Ovary (tissue), 9 donors: Measurements from ENCODE around the gene SMYD1. TPM values are rescaled to one million over a fixed set of nuclear protein-coding genes. Genes with fewer than 3 reads are reported as not detected.

Experiments used
- DNase-seq, 5 donors: peaks; one replicate each; pipeline ENCODE4 v3.0.0-alpha.2; 2019 to 2020
- H3K27ac ChIP-seq, 2 donors: fragments of 200-600 bp; one replicate each; pipeline versions ENCODE4 v1.5.1 to v1.8.0; 2019 to 2022
- H3K27me3 ChIP-seq: fragments of 200-600 bp; one replicate; pipeline ENCODE4 v1.8.0; 2022
- H3K36me3 ChIP-seq: fragments of 200-600 bp; sonication (generic); one replicate; pipeline ENCODE4 v1.5.1; 2019
- H3K4me1 ChIP-seq: one replicate; pipeline ENCODE4 v1.8.1; 2013; ENCODE audit warnings: mild to moderate bottlenecking, moderate library complexity; ENCODE audit not compliant: insufficient read depth
- H3K4me3 ChIP-seq: fragments of 200-600 bp; sonication (generic); one replicate; pipeline ENCODE4 v1.5.1; 2017
- H3K9me3 ChIP-seq, 2 donors: fragments of 200-600 bp in 1 of 2; sonication (generic) in 1 of 2; one replicate each; pipeline versions ENCODE4 v1.5.1 to v1.8.1; 2013 to 2019; ENCODE audit warnings: mild to moderate bottlenecking in 1 of 2, moderate library complexity in 1 of 2
- EP300 ChIP-seq: sonication (generic); formaldehyde crosslinking; IDR thresholded peaks from one replicate; pipeline ENCODE4 v1.6.1; 2017; ENCODE audit warnings: antibody characterized with exemption
- POLR2A ChIP-seq: fragments of 450-650 bp; IDR thresholded peaks from one replicate; pipeline ENCODE4 v1.6.1; 2017; ENCODE audit warnings: antibody characterized with exemption, mild to moderate bottlenecking, moderate library complexity
- WGBS, 3 donors: extraction: QIAGEN DNeasy Blood & Tissue Kit in 1 of 3; methylation state at CpG; one replicate each; pipeline versions ENCODE4 v1.1.5 to v1.1.7; 2013 to 2017; 5-methylcytosine and 5-hydroxymethylcytosine counted together
- intact Hi-C, 4 donors: fragments of 100-400 bp; cut with DNase I; formaldehyde crosslinking; loops; one replicate each; pipeline versions ENCODE4 v1.11.0 to v1.15.1; 2022 to 2023
- polyA plus RNA-seq, 2 donors: library from polyadenylated mRNA; stranded (reverse); fragments of 200-250 nt in 1 of 2; fragments of 350-450 nt in 1 of 2; fragmentation: Illumina TruSeq in 1 of 2; extraction: RNeasy Lipid Tissue Mini Kit (QIAGEN cat#74804) in 1 of 2; gene quantifications; one replicate each; pipeline ENCODE4 v1.2.3, GENCODE V29; 2013 to 2014
- total RNA-seq, 7 donors: library from RNA; depleted of rRNA in 2 of 7; stranded (reverse); fragments of >200 nt in 2 of 7; fragmentation: NEBNext Ultra II Directional in 3 of 7; extraction: Animal tissue kit (Norgen Biotek cat#: 25700) in 3 of 7; gene quantifications; one replicate each; pipeline versions ENCODE4 v1.1.0 to v1.2.4, GENCODE V29; 2016 to 2023
- TF ChIP-seq, protein P1 (sequence below), 3 donors: fragments of 450-650 bp in 2 of 3; fragments of 200-600 bp in 1 of 3; IDR thresholded peaks; one replicate each; pipeline versions ENCODE4 v1.5.1 to v1.8.0; 2016 to 2022; ENCODE audit warnings: antibody characterized with exemption in 3 of 3, mild to moderate bottlenecking in 1 of 3
- donor health status: DM: no; HTN: no; CAD: no; lungs with moderate emphysema.
- donor health status: DM: no; HTN: no; CAD: no.
- donor health status: Bipolar disorder and iron deficiency.
- donor health status: DM: yes; HTN: yes; CAD: no.
- donor health status: DM: no; HTN: no; CAD: no.
- donor health status: DM: yes; HTN: yes; CAD: no.

Gene SMYD1
- total and polyA plus RNA-seq, 9 donors, result 0.05 to 0.10 TPM; not detected in 7

DNA sequence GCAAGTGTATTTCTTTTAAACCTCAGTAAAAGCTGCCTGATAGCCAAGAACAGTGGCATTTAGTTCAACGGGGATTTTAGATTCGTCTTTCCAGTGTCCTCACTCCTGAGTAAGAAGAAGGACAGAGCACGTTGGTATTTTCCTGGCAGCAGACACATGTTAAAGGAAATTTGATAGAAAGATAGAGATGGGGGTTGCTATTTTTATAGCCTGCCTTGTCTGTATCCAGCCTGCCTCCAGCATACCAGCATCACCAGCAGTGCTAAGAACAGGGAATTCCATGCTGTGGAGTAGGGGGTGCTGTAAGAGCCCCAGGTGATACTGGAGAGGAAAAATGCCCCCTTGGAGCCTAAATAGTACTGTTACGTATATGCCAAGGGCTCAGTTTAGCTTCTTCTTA, 1.1 kb upstream of the SMYD1 start:
- Histone ChIP-seq H3K36me3 (no peaks in the 10 kb centered on the region), H3K27me3 (no peaks in the 10 kb centered on the region), H3K4me1 (no peaks in the 10 kb centered on the region), H3K27ac (no peak overlapping the region), H3K4me3 (no peak overlapping the region), H3K9me3 (no peaks in the 10 kb centered on the region)
- WGBS, 3 donors, result 54 to 57% (median 56%) methylated on average over 4 of the region's 4 CpGs
- TF ChIP-seq, protein P1, sequence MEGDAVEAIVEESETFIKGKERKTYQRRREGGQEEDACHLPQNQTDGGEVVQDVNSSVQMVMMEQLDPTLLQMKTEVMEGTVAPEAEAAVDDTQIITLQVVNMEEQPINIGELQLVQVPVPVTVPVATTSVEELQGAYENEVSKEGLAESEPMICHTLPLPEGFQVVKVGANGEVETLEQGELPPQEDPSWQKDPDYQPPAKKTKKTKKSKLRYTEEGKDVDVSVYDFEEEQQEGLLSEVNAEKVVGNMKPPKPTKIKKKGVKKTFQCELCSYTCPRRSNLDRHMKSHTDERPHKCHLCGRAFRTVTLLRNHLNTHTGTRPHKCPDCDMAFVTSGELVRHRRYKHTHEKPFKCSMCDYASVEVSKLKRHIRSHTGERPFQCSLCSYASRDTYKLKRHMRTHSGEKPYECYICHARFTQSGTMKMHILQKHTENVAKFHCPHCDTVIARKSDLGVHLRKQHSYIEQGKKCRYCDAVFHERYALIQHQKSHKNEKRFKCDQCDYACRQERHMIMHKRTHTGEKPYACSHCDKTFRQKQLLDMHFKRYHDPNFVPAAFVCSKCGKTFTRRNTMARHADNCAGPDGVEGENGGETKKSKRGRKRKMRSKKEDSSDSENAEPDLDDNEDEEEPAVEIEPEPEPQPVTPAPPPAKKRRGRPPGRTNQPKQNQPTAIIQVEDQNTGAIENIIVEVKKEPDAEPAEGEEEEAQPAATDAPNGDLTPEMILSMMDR (IDR thresholded peaks at IDR 0.05), result no peak
- TF ChIP-seq EP300, result no peak
- TF ChIP-seq POLR2A, result no peak
- intact Hi-C loops, result loop anchor here in 2 of 4 donors (10.0 kb wide), 2 partner anchors 98 to 108 kb away; partner anchors contain the start of gene THNSL2 (in 1 of the 2)
- no peak for DNase-seq

- Histone ChIP-seq H3K27ac (no peak overlapping the region), H3K4me1 (no peaks in the 10 kb centered on the region), H3K27me3 (no peaks in the 10 kb centered on the region), H3K9me3 (no peaks in the 10 kb centered on the region), H3K36me3 (no peaks in the 10 kb centered on the region), H3K4me3 (no peak overlapping the region)
- intact Hi-C loops, result loop anchor here in 2 of 4 donors (10.0 kb wide), 2 partner anchors 98 to 108 kb away; partner anchors contain the start of gene THNSL2 (in 1 of the 2)
- no peak for DNase-seq
- 73 to 82% (median 80%) methylated on average over 5 of the region's 5 CpGs for WGBS, 3 donors
- TF ChIP-seq EP300 (no peak), POLR2A (no peak)
- TF ChIP-seq, protein P1 (IDR thresholded peaks at IDR 0.05), result no peak
Measured at GRCh38 chr2:88067189-88067588, 436 bp upstream of the SMYD1 start.

DNA sequence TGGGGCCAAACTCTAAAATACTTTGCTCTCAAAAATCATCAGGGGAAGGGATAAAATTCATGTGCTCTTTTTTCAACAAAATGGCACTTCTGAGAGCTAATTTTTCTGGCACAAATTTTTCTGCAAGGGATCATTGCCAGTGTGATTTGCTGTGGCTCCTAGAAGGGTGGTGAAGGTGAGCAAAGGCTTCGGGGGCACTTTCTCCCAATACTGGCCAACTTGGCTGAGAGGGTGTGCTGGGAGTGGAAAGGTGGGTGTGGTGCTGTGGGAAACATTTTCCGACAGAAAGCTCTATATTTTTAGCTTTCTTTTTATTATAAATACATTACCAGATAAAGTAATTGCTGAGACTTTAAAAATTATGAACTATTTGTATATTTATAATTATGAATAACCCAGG, 419 bp downstream of the SMYD1 start:
- Histone ChIP-seq H3K4me3 (no peak overlapping the region), H3K36me3 (no peaks in the 10 kb centered on the region), H3K9me3 (no peaks in the 10 kb centered on the region), H3K27me3 (no peaks in the 10 kb centered on the region), H3K4me1 (no peaks in the 10 kb centered on the region), H3K27ac (no peak overlapping the region)
- TF ChIP-seq EP300 (no peak), POLR2A (no peak)
- TF ChIP-seq, protein P1 (IDR thresholded peaks at IDR 0.05), result no peak
- DNase-seq, result no peak
- 51 to 56% (median 52%) methylated on average over 2 of the region's 2 CpGs for WGBS, 3 donors
- intact Hi-C loops, result loop anchor here in 2 of 4 donors (10.0 kb wide), 2 partner anchors 97 to 107 kb away; partner anchors contain the start of gene THNSL2 (in 1 of the 2)

GRCh38 chr2:88069117-88069516, 1.5 kb downstream of the SMYD1 start:
- H3K4me1 ChIP-seq, result no peaks in the 10 kb centered on the region
- no peak for DNase-seq
- H3K27me3 ChIP-seq, result no peaks in the 10 kb centered on the region
- H3K4me3 ChIP-seq, result no peak overlapping the region
- H3K27ac ChIP-seq, result no peak overlapping the region
- intact Hi-C loops, result loop anchor here in 2 of 4 donors (10.0 kb wide), 2 partner anchors 96 to 106 kb away; partner anchors contain the start of gene THNSL2 (in 1 of the 2)
- H3K9me3 ChIP-seq, result no peaks in the 10 kb centered on the region
- no peak for TF ChIP-seq POLR2A
- TF ChIP-seq, protein P1 (IDR thresholded peaks at IDR 0.05), result no peak
- no peak for TF ChIP-seq EP300
- H3K36me3 ChIP-seq, result no peaks in the 10 kb centered on the region
